NT2/D1 (cell line): Measurements from ENCODE around the gene DOCK3.

Experiments used
- DNase-seq: peaks from one replicate; pipeline ENCODE4 v3.0.0-alpha.2; 2011; ENCODE audit warnings: low read depth, low spot score
- H3K27me3 ChIP-seq: 2 replicates; pipeline ENCODE4 v1.6.0; 2011; ENCODE audit warnings: mild to moderate bottlenecking; ENCODE audit not compliant: insufficient read length, insufficient read depth
- H3K36me3 ChIP-seq: 2 replicates; pipeline ENCODE4 v1.6.1; 2011; ENCODE audit warnings: mild to moderate bottlenecking, low read length, mixed read lengths; ENCODE audit not compliant: insufficient read depth, insufficient read length
- H3K4me1 ChIP-seq: 2 replicates; pipeline ENCODE4 v1.5.1; 2011; ENCODE audit not compliant: insufficient read depth, insufficient read length
- H3K4me3 ChIP-seq: 2 replicates; pipeline ENCODE4 v1.5.1; 2011; ENCODE audit warnings: low read depth; ENCODE audit not compliant: insufficient read length
- H3K9ac ChIP-seq: 2 replicates; pipeline ENCODE4 v1.6.0; 2011; ENCODE audit warnings: low read depth; ENCODE audit not compliant: insufficient read length
- H3K9me3 ChIP-seq: 2 replicates; pipeline ENCODE4 v1.5.1; 2011; ENCODE audit warnings: mild to moderate bottlenecking, low read length; ENCODE audit not compliant: insufficient read depth
- SUZ12 ChIP-seq: IDR thresholded peaks from 2 replicates; pipeline ENCODE4 v1.6.1; 2011; ENCODE audit not compliant: insufficient read length, insufficient read depth; ENCODE audit errors: extremely low read depth
- YY1 ChIP-seq: IDR thresholded peaks from 2 replicates; pipeline ENCODE4 v1.6.1; 2011; ENCODE audit not compliant: insufficient read length, insufficient read depth
- ZNF274 ChIP-seq: IDR thresholded peaks from 2 replicates; pipeline ENCODE4 v1.6.1; 2011; ENCODE audit warnings: mild to moderate bottlenecking, low read depth, low read length

The DOCK3 gene

GRCh38 chr3:50689558-50689957, 14.8 kb downstream of the DOCK3 start:
- peaks cover 9% of the 10 kb centered on the region for H3K9me3 ChIP-seq
- no peak for DNase-seq

GRCh38 chr3:50695031-50695430, 20.3 kb downstream of the DOCK3 start:
- no peak for TF ChIP-seq YY1
- Histone ChIP-seq H3K9ac (no peak overlapping the region), H3K27me3 (no peaks in the 10 kb centered on the region), H3K4me3 (no peak overlapping the region), H3K36me3 (no peaks in the 10 kb centered on the region), H3K4me1 (no peaks in the 10 kb centered on the region), H3K9me3 (peaks cover 12% of the 10 kb centered on the region)
- no peak for DNase-seq

More at GRCh38 chr3:50689558-50689957, 14.8 kb downstream of the DOCK3 start:
- Histone ChIP-seq H3K27me3 (no peaks in the 10 kb centered on the region), H3K9ac (no peak overlapping the region), H3K4me3 (no peak overlapping the region), H3K36me3 (no peaks in the 10 kb centered on the region), H3K4me1 (peaks cover 5% of the 10 kb centered on the region)
- TF ChIP-seq ZNF274: no peak

DNA sequence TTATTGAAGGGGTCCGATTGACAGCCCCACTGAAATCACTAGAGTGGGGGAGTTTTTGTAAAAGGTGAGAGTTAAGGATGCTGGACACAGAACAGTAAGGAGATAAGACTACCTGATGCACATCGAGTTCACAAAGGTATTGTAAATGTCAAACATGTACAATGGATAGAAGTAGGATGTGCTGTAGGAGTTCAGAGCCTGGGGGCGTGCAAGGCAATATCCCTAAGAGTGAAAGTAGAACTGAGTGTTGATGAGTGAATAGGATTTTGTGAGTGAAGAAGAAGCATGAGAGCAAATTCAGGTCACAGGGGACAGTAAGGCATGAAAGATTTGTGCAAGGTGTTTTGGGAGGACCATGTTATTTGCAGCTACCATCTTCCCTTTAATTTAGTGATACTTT, 21.5 kb downstream of the DOCK3 start:
- Histone ChIP-seq H3K36me3 (no peaks in the 10 kb centered on the region), H3K9ac (no peak overlapping the region), H3K4me3 (no peak overlapping the region), H3K4me1 (no peaks in the 10 kb centered on the region), H3K9me3 (peaks cover 9% of the 10 kb centered on the region), H3K27me3 (no peaks in the 10 kb centered on the region)
- DNase-seq: no peak
- TF ChIP-seq YY1: no peak
- no peak for TF ChIP-seq ZNF274
- no peak for TF ChIP-seq SUZ12

- TF ChIP-seq YY1: no peak
- no peak for TF ChIP-seq SUZ12
- TF ChIP-seq ZNF274: no peak
- no peak for DNase-seq
- Histone ChIP-seq H3K4me1 (no peaks in the 10 kb centered on the region), H3K9me3 (peaks cover 9% of the 10 kb centered on the region), H3K27me3 (no peaks in the 10 kb centered on the region), H3K9ac (no peak overlapping the region), H3K4me3 (no peak overlapping the region), H3K36me3 (no peaks in the 10 kb centered on the region)
Measured at GRCh38 chr3:50698269-50698668, 23.5 kb downstream of the DOCK3 start.

DNA sequence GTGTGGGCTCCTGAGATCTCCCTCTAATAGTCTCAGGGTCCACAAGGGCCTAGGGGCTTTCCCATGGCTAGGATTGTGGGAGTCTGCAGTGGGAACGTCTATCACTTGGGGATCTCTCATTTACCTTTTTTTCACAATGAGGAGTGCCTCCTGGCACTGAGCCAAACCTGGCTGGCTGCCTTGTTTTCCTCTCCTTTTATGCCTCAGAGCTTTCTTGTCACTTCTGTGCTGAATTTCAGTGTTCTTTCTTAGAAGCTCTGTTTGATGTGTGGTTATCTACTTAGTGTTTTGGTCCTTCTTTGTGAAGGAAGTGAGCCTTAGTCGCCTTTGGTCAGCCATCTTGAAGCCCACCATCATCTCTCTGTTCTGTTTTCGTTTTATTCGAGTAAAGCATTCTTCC, 33.9 kb downstream of the DOCK3 start:
- no peak overlapping the region for H3K4me3 ChIP-seq
- no peaks in the 10 kb centered on the region for H3K36me3 ChIP-seq
- no peak for DNase-seq
- H3K27me3 ChIP-seq: no peaks in the 10 kb centered on the region
- no peaks in the 10 kb centered on the region for H3K4me1 ChIP-seq
- TF ChIP-seq ZNF274 (no peak), SUZ12 (no peak), YY1 (no peak)
- H3K9me3 ChIP-seq: no peaks in the 10 kb centered on the region
- H3K9ac ChIP-seq: no peak overlapping the region

- H3K27me3 ChIP-seq: no peaks in the 10 kb centered on the region
- no peak overlapping the region for H3K4me3 ChIP-seq
Measured at GRCh38 chr3:50714946-50715345, 40.2 kb downstream of the DOCK3 start.

GRCh38 chr3:50724831-50725230, 50.1 kb downstream of the DOCK3 start:
- Histone ChIP-seq H3K4me1 (no peaks in the 10 kb centered on the region), H3K4me3 (no peak overlapping the region), H3K9ac (no peak overlapping the region), H3K9me3 (no peaks in the 10 kb centered on the region), H3K36me3 (no peaks in the 10 kb centered on the region), H3K27me3 (no peaks in the 10 kb centered on the region)
- no peak for DNase-seq
- no peak for TF ChIP-seq SUZ12
- no peak for TF ChIP-seq YY1
- TF ChIP-seq ZNF274: no peak

More at GRCh38 chr3:50714946-50715345, 40.2 kb downstream of the DOCK3 start:
- TF ChIP-seq YY1: no peak
- TF ChIP-seq ZNF274: no peak
- no peak for TF ChIP-seq SUZ12
- Histone ChIP-seq H3K9ac (no peak overlapping the region), H3K4me1 (no peaks in the 10 kb centered on the region), H3K36me3 (no peaks in the 10 kb centered on the region), H3K9me3 (no peaks in the 10 kb centered on the region)
- no peak for DNase-seq

DNA sequence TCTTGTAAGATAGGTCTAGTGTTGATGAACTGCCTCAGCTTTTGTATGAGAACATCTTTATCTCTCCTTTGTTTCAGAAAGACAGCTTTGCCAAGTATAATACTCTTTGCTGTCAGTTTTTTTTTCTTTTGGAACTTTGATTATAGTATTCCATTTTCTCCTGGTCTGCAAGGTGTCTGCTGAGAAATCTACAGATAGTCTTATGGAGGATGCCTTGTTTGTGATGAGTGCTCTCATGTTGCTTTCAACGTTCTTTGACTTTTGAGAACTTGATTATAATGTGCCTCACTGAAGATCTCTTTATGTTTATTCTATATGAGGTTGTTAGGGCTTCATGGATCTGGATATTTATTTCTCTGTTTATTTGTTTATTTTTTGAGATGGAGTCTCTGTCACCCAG, 60.3 kb downstream of the DOCK3 start:
- Histone ChIP-seq H3K4me3 (no peak overlapping the region), H3K27me3 (no peaks in the 10 kb centered on the region), H3K9me3 (peaks cover 13% of the 10 kb centered on the region; the same call in 1 of the 2 replicates), H3K9ac (no peak overlapping the region), H3K4me1 (peaks cover 7% of the 10 kb centered on the region), H3K36me3 (no peaks in the 10 kb centered on the region)
- no peak for DNase-seq
- TF ChIP-seq ZNF274: no peak
- no peak for TF ChIP-seq YY1
- no peak for TF ChIP-seq SUZ12
